Fibroblast of lung (primary cell): ENCODE results near the gene ZNF425. TPM values are rescaled to one million over a fixed set of nuclear protein-coding genes. Genes with fewer than 3 reads are reported as not detected.
A peak's percentile ranks its signal among the peaks of the same experiment; 100 is the strongest.
"Not testable (repeated sequence)": the region's sequence is repeated elsewhere in the genome, so short reads cannot be mapped to it uniquely, and the experiment has no call there.

Experiments
- DNase-seq, 2 donors: peaks; one replicate each; pipeline versions ENCODE4 v3.0.0 to v3.0.0-alpha.2; 2010; ENCODE audit warnings: low read depth in 2 of 2
- H2AFZ ChIP-seq: 2 replicates; pipeline ENCODE4 v1.5.1; 2012; ENCODE audit warnings: low read length, control low read depth, inconsistent platforms
- H3K27ac ChIP-seq: 2 replicates; pipeline ENCODE4 v1.5.1; 2011; ENCODE audit warnings: low read length, control low read depth; ENCODE audit not compliant: insufficient read depth
- H3K27me3 ChIP-seq: 2 replicates; pipeline ENCODE4 v1.5.1; 2011; ENCODE audit warnings: mild to moderate bottlenecking, low read length; ENCODE audit not compliant: control insufficient read depth, insufficient read depth
- H3K36me3 ChIP-seq: 2 replicates; pipeline ENCODE4 v1.5.1; 2011; ENCODE audit warnings: low read length; ENCODE audit not compliant: control insufficient read depth, insufficient read depth
- H3K4me1 ChIP-seq: 2 replicates; pipeline ENCODE4 v1.5.1; 2011; ENCODE audit warnings: low read length; ENCODE audit not compliant: control insufficient read depth, insufficient read depth; ENCODE audit errors: extremely low read depth
- H3K4me2 ChIP-seq: 2 replicates; pipeline ENCODE4 v1.5.1; 2011; ENCODE audit warnings: low read length, control low read depth; ENCODE audit not compliant: insufficient read depth; ENCODE audit errors: extremely low read depth
- H3K4me3 ChIP-seq, 4 experiments: fragments of 200-600 bp in 1 of 4; sonication (generic) in 1 of 4; replicated peaks in 1 of 4; 2 replicates each; pipeline ENCODE4 v1.5.1; 2011 to 2016; ENCODE audit warnings: low read length in 4 of 4, low read depth in 3 of 4, mild to moderate bottlenecking in 3 of 4, control low read depth in 2 of 4, inconsistent platforms in 1 of 4, mixed read lengths in 1 of 4; ENCODE audit not compliant: insufficient read depth in 1 of 4; ENCODE audit errors: control extremely low read depth in 1 of 4
- H3K79me2 ChIP-seq: 2 replicates; pipeline ENCODE4 v1.5.1; 2012; ENCODE audit warnings: mild to moderate bottlenecking, low read length, inconsistent platforms; ENCODE audit not compliant: control insufficient read depth, insufficient read depth
- H3K9ac ChIP-seq: 2 replicates; pipeline ENCODE4 v1.5.1; 2011; ENCODE audit warnings: mild to moderate bottlenecking, low read length, control low read depth; ENCODE audit not compliant: insufficient read depth
- H3K9me3 ChIP-seq: 2 replicates; pipeline ENCODE4 v1.5.1; 2012; ENCODE audit warnings: low read depth, low read length; ENCODE audit not compliant: control insufficient read depth, insufficient read depth
- H4K20me1 ChIP-seq: 2 replicates; pipeline ENCODE4 v1.5.1; 2011; ENCODE audit warnings: low read length; ENCODE audit not compliant: control insufficient read depth, insufficient read depth; ENCODE audit errors: extremely low read depth
- CTCF ChIP-seq, 2 donors: IDR thresholded peaks in 1 of 2; conservative IDR thresholded peaks in 1 of 2; 1 replicate in 1 of 2; 2 replicates in 1 of 2; pipeline ENCODE4 v1.5.1; 2011 to 2012; ENCODE audit warnings: low read length in 2 of 2, control low read depth in 1 of 2, inconsistent platforms in 1 of 2, low read depth in 1 of 2, mild to moderate bottlenecking in 1 of 2
- EZH2 ChIP-seq: IDR thresholded peaks from 2 replicates; pipeline ENCODE4 v1.5.1; 2012; ENCODE audit warnings: low read length, control low read depth, mild to moderate bottlenecking; ENCODE audit errors: missing control alignments
- polyA plus RNA-seq, 2 donors: library from polyadenylated mRNA; depleted of rRNA in 1 of 2; stranded (reverse) in 1 of 2; unstranded in 1 of 2; fragments of >200 nt; gene quantifications; 2 replicates each; pipeline ENCODE4 v1.2.1, GENCODE V29; 2011 to 2012; ENCODE audit warnings: missing spikeins in 1 of 2
- total RNA-seq: library from RNA; depleted of rRNA; stranded (reverse); fragments of >200 nt; gene quantifications from 2 replicates; pipeline ENCODE4 v1.2.1, GENCODE V29; 2014

Gene ZNF425
- total and polyA plus RNA-seq, 2 donors (not counting 1 experiment from before 2014, with no cell fraction given): 1.2 to 4.6 TPM

GRCh38 chr7:149063476-149063875 is 62.6 kb downstream of the ZNF425 start:
- no peaks in the 10 kb centered on the region for H3K27me3 ChIP-seq
- H3K36me3 ChIP-seq: no peaks in the 10 kb centered on the region
- H3K79me2 ChIP-seq: no peaks in the 10 kb centered on the region
- H3K9me3 ChIP-seq: no peaks in the 10 kb centered on the region
- H3K4me2 ChIP-seq: no peak overlapping the region
- H2AFZ ChIP-seq: no peak overlapping the region
- H3K4me1 ChIP-seq: no peaks in the 10 kb centered on the region
- no peak overlapping the region for H3K9ac ChIP-seq
- no peak overlapping the region for H3K27ac ChIP-seq
- no peak for TF ChIP-seq CTCF (conservative IDR thresholded peaks at IDR 0.05 in 1 of 2, IDR thresholded peaks at IDR 0.05 in 1 of 2; ENCODE audit: low read depth in 1 of 2, low read length in 2 of 2)
- no peak for TF ChIP-seq EZH2
- no peak for DNase-seq
- H3K4me3 ChIP-seq: no peak overlapping the region
- H4K20me1 ChIP-seq: no peaks in the 10 kb centered on the region

- not testable (repeated sequence) for DNase-seq, H3K9ac ChIP-seq, H3K79me2 ChIP-seq, H3K36me3 ChIP-seq, H4K20me1 ChIP-seq, H3K4me1 ChIP-seq, H3K27ac ChIP-seq, H3K27me3 ChIP-seq, H3K9me3 ChIP-seq, H3K4me2 ChIP-seq, H3K4me3 ChIP-seq, H2AFZ ChIP-seq
Measured at GRCh38 chr7:149062217-149062899, 63.8 kb downstream of the ZNF425 start.

GRCh38 chr7:149060156-149060555 is 66.0 kb downstream of the ZNF425 start:
- Histone ChIP-seq H3K9ac (no peak overlapping the region), H3K4me2 (no peak overlapping the region), H3K4me3 (no peak overlapping the region), H3K4me1 (no peaks in the 10 kb centered on the region), H3K79me2 (no peaks in the 10 kb centered on the region), H4K20me1 (no peaks in the 10 kb centered on the region), H3K27me3 (no peaks in the 10 kb centered on the region), H3K36me3 (no peaks in the 10 kb centered on the region), H2AFZ (no peak overlapping the region), H3K27ac (no peak overlapping the region), H3K9me3 (no peaks in the 10 kb centered on the region)
- TF ChIP-seq CTCF (conservative IDR thresholded peaks at IDR 0.05 in 1 of 2, IDR thresholded peaks at IDR 0.05 in 1 of 2; ENCODE audit: low read depth in 1 of 2, low read length in 2 of 2): no peak
- no peak for TF ChIP-seq EZH2
- peak; percentile 6 to 23 for DNase-seq
